Measurements from ENCODE around the gene S1PR5.

The S1PR5 gene

GRCh38 chr19:10464456-10464855 lies 52.8 kb downstream of the S1PR5 start:
- no peak for DNase-seq
